Endothelial cell of umbilical vein (primary cell): ENCODE measurements around the gene LTF. TPM values are rescaled to one million over a fixed set of nuclear protein-coding genes. Genes with fewer than 3 reads are reported as not detected.
"Not testable (repeated sequence)": the region's sequence is repeated elsewhere in the genome, so short reads cannot be mapped to it uniquely, and the experiment has no call there.

Experiments used
- BruUV-seq: library from RNA; stranded (reverse); fragments of 400-500 nt; replicated peaks from 2 replicates; lab custom pipeline; 2021; lab: Mats Ljungman, UMichigan
- CTCF ChIA-PET: fragments of 300-600, 350-600 bp; sonication (Branson Sonifier 250); formaldehyde crosslinking; loops from one replicate; lab custom pipeline; 2021; ENCODE audit warnings: antibody characterized with exemption, inconsistent platforms; lab: Charles Lee
- POLR2A ChIA-PET: fragments of 300-600, 350-600 bp; sonication (Branson Sonifier 250); formaldehyde crosslinking; loops from one replicate; lab custom pipeline; 2021; ENCODE audit warnings: antibody characterized with exemption, inconsistent platforms; lab: Charles Lee
- DNase-seq: peaks from one replicate; pipeline ENCODE4 v3.0.0-alpha.2; 2011; ENCODE audit warnings: low read depth, low spot score
- FAIRE-seq: peaks from 2 replicates; lab custom pipeline; 2011; peaks lifted over from hg19 to GRCh38; lab: Jason Lieb, UNC
- H2AFZ ChIP-seq: 2 replicates; pipeline ENCODE4 v1.6.0; 2012; ENCODE audit warnings: low read depth, low read length, control low read depth, inconsistent platforms
- H3K27ac ChIP-seq: 2 replicates; pipeline ENCODE4 v1.5.1; 2011; ENCODE audit warnings: low read depth, mild to moderate bottlenecking, control low read depth, low read length, moderate library complexity; ENCODE audit not compliant: insufficient read depth
- H3K27me3 ChIP-seq, 2 experiments: 2 replicates each; pipeline versions ENCODE4 v1.6.0 to v1.6.1; 2011; ENCODE audit warnings: low read length in 2 of 2, mixed read lengths in 1 of 2; ENCODE audit not compliant: control insufficient read depth in 2 of 2, insufficient read depth in 2 of 2
- H3K36me3 ChIP-seq, 2 experiments: 2 replicates in 1 of 2; 3 replicates in 1 of 2; pipeline ENCODE4 v1.5.1; 2011; ENCODE audit warnings: low read length in 2 of 2, mild to moderate bottlenecking in 1 of 2, moderate library complexity in 1 of 2; ENCODE audit not compliant: control insufficient read depth in 2 of 2, insufficient read depth in 2 of 2; ENCODE audit errors: extremely low read depth in 1 of 2
- H3K4me1 ChIP-seq: 3 replicates; pipeline ENCODE4 v1.5.1; 2011; ENCODE audit warnings: mild to moderate bottlenecking, low read length; ENCODE audit not compliant: control insufficient read depth, insufficient read depth; ENCODE audit errors: extremely low read depth
- H3K4me2 ChIP-seq: 2 replicates; pipeline ENCODE4 v1.6.1; 2011; ENCODE audit warnings: low read length, control low read depth, mixed read lengths; ENCODE audit not compliant: insufficient read depth
- H3K4me3 ChIP-seq, 3 experiments: fragments of 200-600 bp in 1 of 3; sonication (generic), shearing (Covaris generic) in 1 of 3; replicated peaks in 1 of 3; 2 replicates each; pipeline ENCODE4 v1.5.1; 2011 to 2016; ENCODE audit warnings: control low read depth in 3 of 3, low read length in 3 of 3, mild to moderate bottlenecking in 2 of 3, inconsistent platforms in 1 of 3, low read depth in 1 of 3, moderate library complexity in 1 of 3; ENCODE audit not compliant: insufficient read depth in 1 of 3
- H3K79me2 ChIP-seq: 2 replicates; pipeline ENCODE4 v1.6.0; 2012; ENCODE audit warnings: low read length, inconsistent platforms; ENCODE audit not compliant: control insufficient read depth, insufficient read depth
- H3K9ac ChIP-seq: replicated peaks from 2 replicates; pipeline ENCODE3; 2011; ENCODE audit warnings: low read length, control low read depth; ENCODE audit not compliant: insufficient read depth; ENCODE audit errors: extremely low read depth
- H3K9me1 ChIP-seq: replicated peaks from 3 replicates; pipeline ENCODE4 v1.6.0; 2011; ENCODE audit warnings: mild to moderate bottlenecking, low read length; ENCODE audit not compliant: control insufficient read depth, insufficient read depth; ENCODE audit errors: extremely low read depth
- H3K9me3 ChIP-seq: replicated peaks from 2 replicates; pipeline ENCODE4 v1.5.1; 2012; ENCODE audit warnings: low read length, inconsistent platforms; ENCODE audit not compliant: control insufficient read depth, insufficient read depth
- H4K20me1 ChIP-seq: replicated peaks from 2 replicates; pipeline ENCODE3; 2011; ENCODE audit warnings: mild to moderate bottlenecking, low read length; ENCODE audit not compliant: control insufficient read depth, insufficient read depth; ENCODE audit errors: extremely low read depth
- CTCF ChIP-seq, 2 donors: IDR thresholded peaks; 1 replicate in 1 of 2; 2 replicates in 1 of 2; pipeline ENCODE4 v1.5.1; 2011; ENCODE audit warnings: low read length in 2 of 2, mild to moderate bottlenecking in 2 of 2, moderate library complexity in 2 of 2, control low read depth in 1 of 2, inconsistent platforms in 1 of 2, low read depth in 1 of 2; ENCODE audit not compliant: insufficient read depth in 1 of 2; ENCODE audit errors: extremely low read depth in 1 of 2
- EZH2 ChIP-seq: IDR thresholded peaks from 2 replicates; pipeline ENCODE4 v1.6.1; 2012; ENCODE audit warnings: borderline replicate concordance, low read depth, mild to moderate bottlenecking, moderate library complexity, low read length, inconsistent platforms; ENCODE audit not compliant: severe bottlenecking
- FOS ChIP-seq: IDR thresholded peaks from 2 replicates; pipeline ENCODE4 v1.6.1; 2011; ENCODE audit warnings: mild to moderate bottlenecking, low read length, moderate library complexity, borderline replicate concordance; ENCODE audit not compliant: insufficient read depth
- GATA2 ChIP-seq: IDR thresholded peaks from 2 replicates; pipeline ENCODE4 v1.7.0; 2011; ENCODE audit warnings: low read depth, mild to moderate bottlenecking, moderate library complexity, mixed read lengths, low read length; ENCODE audit not compliant: insufficient read length, insufficient read depth
- JUN ChIP-seq: IDR thresholded peaks from 2 replicates; pipeline ENCODE4 v1.6.1; 2011; ENCODE audit warnings: borderline replicate concordance, low read depth; ENCODE audit not compliant: insufficient read length, insufficient read depth
- MAX ChIP-seq: IDR thresholded peaks from 2 replicates; pipeline ENCODE4 v1.6.1; 2011; ENCODE audit not compliant: insufficient read depth, insufficient read length
- MYC ChIP-seq: IDR thresholded peaks from one replicate; pipeline ENCODE4 v1.6.1; 2011; ENCODE audit warnings: mild to moderate bottlenecking, low read depth, low read length
- POLR2A ChIP-seq: IDR thresholded peaks from 2 replicates; pipeline ENCODE4 v1.6.1; 2012; ENCODE audit warnings: low read depth, mild to moderate bottlenecking, control low read depth, low read length
- POLR2AphosphoS5 ChIP-seq: IDR thresholded peaks from 2 replicates; pipeline ENCODE4 v1.6.1; 2012; ENCODE audit warnings: low read depth, mild to moderate bottlenecking, control low read depth, low read length, moderate library complexity; ENCODE audit not compliant: insufficient read depth
- dilution Hi-C: fragments of 300-500 bp; cut with MboI; formaldehyde crosslinking; loops from one replicate; pipeline ENCODE4 v1.15.0; 2019; ENCODE audit warnings: low sequenced_read_pairs; ENCODE audit not compliant: extremely low pct_ligation_motif_present
- intact Hi-C: fragments of 100-400 bp; cut with micrococcal nuclease; formaldehyde crosslinking; loops from one replicate; pipeline ENCODE4 v1.10.0; 2022
- polyA plus RNA-seq, 4 experiments: library from polyadenylated mRNA; depleted of rRNA in 3 of 4; stranded (reverse) in 3 of 4; unstranded in 1 of 4; fragments of >200 nt; gene quantifications; 2 replicates each; pipeline versions ENCODE4 v1.2.1 to v1.2.3, GENCODE V29; 2011 to 2012; ENCODE audit warnings: missing spikeins in 1 of 4
- total RNA-seq: library from RNA; stranded (reverse); gene quantifications from 2 replicates; pipeline ENCODE4 v1.2.3, GENCODE V29; 2021

The LTF gene
- total and polyA plus RNA-seq, 2 donors (not counting 3 experiments of a cell fraction or from before 2014, with no cell fraction given): not detected

- no peaks in the 10 kb centered on the region for H3K79me2 ChIP-seq
- POLR2A ChIA-PET: no interaction called here
- no peak overlapping the region for H3K4me3 ChIP-seq
- no peaks in the 10 kb centered on the region for H3K9me3 ChIP-seq
- H3K27me3 ChIP-seq: peaks cover 0 to 6% of the 10 kb centered on the region in 2 experiments
- FAIRE-seq: no peak
- H3K36me3 ChIP-seq: no peaks in the 10 kb centered on the region
- TF ChIP-seq POLR2AphosphoS5: no peak
- no peak for TF ChIP-seq MYC
- no peak for TF ChIP-seq FOS
- TF ChIP-seq JUN: no peak
- no peak for TF ChIP-seq GATA2
- TF ChIP-seq MAX: no peak
- TF ChIP-seq EZH2: no peak
- no peak for TF ChIP-seq POLR2A
- no peak for TF ChIP-seq CTCF (IDR thresholded peaks at IDR 0.05; ENCODE audit: extremely low read depth in 1 of 2, insufficient read depth in 1 of 2, low read depth in 1 of 2, low read length in 2 of 2)
- DNase-seq: no peak
- no peak overlapping the region for H3K4me2 ChIP-seq
- H4K20me1 ChIP-seq: no peaks in the 10 kb centered on the region
- H3K4me1 ChIP-seq: no peaks in the 10 kb centered on the region
- no peak overlapping the region for H3K27ac ChIP-seq
- no peaks in the 10 kb centered on the region for H3K9me1 ChIP-seq
- BruUV-seq: no TSS peak
- intact Hi-C loops: no loop called here
- CTCF ChIA-PET: interaction anchor here (1.7 kb wide), 1 partner anchor 16 kb away, joined by 4 read pairs; no protein-coding TSS in a partner anchor
- no peak overlapping the region for H3K9ac ChIP-seq
- no peak overlapping the region for H2AFZ ChIP-seq
- dilution Hi-C loops: no loop called here
Measured at GRCh38 chr3:46433841-46434240, 30.9 kb downstream of the LTF start.

DNA sequence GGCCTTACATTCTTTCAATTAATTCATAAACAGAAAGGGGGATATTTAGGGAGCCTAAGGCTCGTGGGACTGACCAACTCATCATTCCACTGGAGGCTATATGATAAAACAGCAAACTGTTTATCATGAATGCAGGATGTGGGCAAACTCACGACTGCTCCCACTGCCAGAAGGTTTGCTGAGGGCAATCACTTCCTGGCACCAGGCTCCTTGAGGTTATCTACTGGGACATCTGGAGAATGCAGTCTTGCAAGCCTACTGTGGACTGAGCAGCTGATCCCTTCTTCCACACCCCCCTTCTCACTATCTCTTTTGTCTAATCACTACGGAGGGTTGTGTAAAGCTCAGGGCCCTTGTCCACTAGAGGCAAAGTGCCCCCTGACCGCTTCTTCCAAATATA is 31.6 kb downstream of the LTF start:
- intact Hi-C loops, H3K4me2 ChIP-seq, H3K27ac ChIP-seq, H3K9ac ChIP-seq, H3K4me1 ChIP-seq, DNase-seq, H3K36me3 ChIP-seq, H3K27me3 ChIP-seq, H3K9me3 ChIP-seq, H3K4me3 ChIP-seq, H3K79me2 ChIP-seq, FAIRE-seq, H4K20me1 ChIP-seq, POLR2A ChIA-PET, BruUV-seq, dilution Hi-C loops, H3K9me1 ChIP-seq, H2AFZ ChIP-seq: not testable (repeated sequence)
- CTCF ChIA-PET: interaction anchor here (1.7 kb wide), 1 partner anchor 17 kb away, joined by 4 read pairs; no protein-coding TSS in a partner anchor

- CTCF ChIA-PET: interaction anchor here (0.9 to 1.7 kb wide), 2 partner anchors 18 to 155 kb away, joined by 3 to 4 read pairs; no protein-coding TSS in a partner anchor
- H3K9ac ChIP-seq, H3K9me3 ChIP-seq, H4K20me1 ChIP-seq, dilution Hi-C loops, FAIRE-seq, H3K27me3 ChIP-seq, H3K27ac ChIP-seq, POLR2A ChIA-PET, H3K9me1 ChIP-seq, H3K4me1 ChIP-seq, H3K79me2 ChIP-seq, intact Hi-C loops, H3K36me3 ChIP-seq, H3K4me2 ChIP-seq, DNase-seq, H2AFZ ChIP-seq, H3K4me3 ChIP-seq, BruUV-seq: not testable (repeated sequence)
Measured at GRCh38 chr3:46431905-46432304, 32.8 kb downstream of the LTF start.
